NCI-H774 (cell line): ENCODE data around the gene ACTMAP.
"Not testable (repeated sequence)": the region's sequence is repeated elsewhere in the genome, so short reads cannot be mapped to it uniquely, and the experiment has no call there.

ENCODE experiments used
- DNase-seq: peaks from one replicate; lab custom pipeline; 2025; lab: John Stamatoyannopoulos, UW

The ACTMAP gene

DNA sequence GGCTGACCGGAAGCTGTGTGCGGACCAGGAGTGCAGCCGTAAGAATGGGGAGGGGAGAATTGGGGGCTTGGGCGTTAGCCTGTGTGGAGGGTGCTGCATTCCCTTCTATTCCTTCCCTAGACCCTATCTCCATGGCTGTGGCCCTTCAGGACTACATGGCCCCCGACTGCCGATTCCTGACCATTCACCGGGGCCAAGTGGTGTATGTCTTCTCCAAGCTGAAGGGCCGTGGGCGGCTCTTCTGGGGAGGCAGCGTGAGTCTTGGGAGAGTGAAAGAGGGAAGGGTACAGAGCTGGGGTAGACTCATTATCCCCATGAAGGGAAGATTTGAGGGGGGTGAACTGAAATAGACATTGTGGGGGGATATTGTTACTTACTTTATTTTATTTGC is 25.4 kb upstream of the ACTMAP start:
- DNase-seq, result no peak

DNA sequence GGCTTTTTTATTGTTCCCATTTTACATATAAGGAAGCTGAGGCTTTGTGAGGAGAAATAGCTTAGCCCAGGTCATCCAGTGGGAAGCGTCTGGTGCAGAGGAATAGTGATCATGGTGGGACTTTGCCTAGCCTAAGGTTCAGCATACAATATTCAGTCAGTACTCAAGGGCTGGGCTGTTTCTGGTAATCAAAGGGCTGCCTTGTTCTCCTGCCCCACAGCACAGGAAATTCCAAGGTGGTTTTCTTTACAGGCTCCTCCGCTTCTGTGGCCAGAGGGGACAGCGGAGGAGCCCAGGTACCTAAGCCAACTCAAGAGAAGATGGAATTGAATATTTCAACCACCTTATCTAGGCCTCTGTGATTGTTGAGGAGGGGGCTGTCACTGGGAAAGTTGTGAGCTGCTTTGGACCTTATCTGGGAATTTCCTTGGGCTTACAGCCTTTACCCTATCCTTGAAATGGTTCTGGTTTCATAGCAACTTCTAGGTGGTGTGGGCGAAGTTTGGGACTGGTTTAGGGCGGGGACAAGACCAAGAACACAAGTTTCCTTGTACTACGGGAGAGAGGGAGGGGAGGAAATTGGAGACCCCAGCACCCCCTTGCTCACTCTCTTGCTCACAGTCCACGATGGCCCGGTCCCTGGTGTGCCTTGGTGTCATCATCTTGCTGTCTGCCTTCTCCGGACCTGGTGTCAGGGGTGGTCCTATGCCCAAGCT is 24.8 kb upstream of the ACTMAP start, which contains the start of gene MIA:
Gene MIA, plus strand, starts transcription at position 606 of the 716 bp plus-strand sequence. Its CDS starts 22 bp downstream, at position 628.
- no peak for DNase-seq

DNA sequence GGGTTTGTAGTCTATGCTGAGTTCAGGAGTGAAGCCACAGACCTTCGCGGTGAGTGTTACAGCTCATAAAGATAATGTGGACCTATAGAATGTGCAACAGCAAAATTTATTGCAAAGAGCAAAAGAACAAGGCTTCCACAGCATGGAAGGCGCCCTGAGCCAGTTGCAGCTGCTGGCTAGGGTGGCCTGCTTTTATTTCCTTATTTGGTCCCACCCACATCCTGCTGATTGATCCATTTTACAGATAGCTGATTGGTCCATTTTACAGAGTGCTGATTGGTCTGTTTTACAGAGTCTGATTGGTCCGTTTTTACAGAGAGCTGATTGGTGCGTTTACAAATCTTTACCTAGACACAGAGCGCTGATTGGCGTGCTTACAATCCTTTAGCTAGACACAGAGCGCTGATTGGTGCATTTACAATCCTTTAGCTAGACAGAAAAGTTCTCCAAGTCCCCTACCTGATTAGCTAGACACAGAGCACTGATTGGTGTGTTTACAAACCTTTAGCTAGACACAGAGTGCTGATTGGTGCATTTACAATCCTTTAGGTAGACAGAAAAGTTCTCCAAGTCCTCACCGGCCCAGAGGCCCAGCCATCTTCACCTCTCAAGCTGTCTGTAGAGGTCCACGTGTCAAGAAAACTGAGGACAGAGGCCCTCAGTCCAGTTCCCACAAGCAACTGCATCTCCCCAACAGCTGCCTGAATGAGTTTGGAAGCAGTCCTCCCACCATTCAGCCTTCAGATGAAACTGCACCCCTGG is 21.0 kb upstream of the ACTMAP start:
- DNase-seq, result not testable (repeated sequence)

DNA sequence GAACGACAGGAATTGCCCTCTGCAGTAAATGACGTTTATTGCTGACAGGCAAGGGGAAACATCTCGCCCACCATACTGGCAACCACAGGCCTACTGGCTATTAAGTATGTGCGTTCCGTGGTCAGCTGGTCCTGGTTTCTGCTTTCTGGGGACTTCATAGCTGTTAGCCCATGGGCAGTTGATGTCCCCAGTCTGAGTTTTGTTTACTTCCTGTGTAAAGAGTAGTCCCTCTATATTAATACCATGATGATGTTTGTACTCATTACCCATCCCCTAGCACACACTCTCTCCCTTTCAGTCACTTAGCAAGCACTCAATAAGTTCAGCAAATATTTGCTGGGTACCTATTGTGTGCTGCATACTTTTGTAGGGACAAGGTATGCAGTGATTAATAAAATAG is 18.6 kb upstream of the ACTMAP start:
- no peak for DNase-seq

DNA sequence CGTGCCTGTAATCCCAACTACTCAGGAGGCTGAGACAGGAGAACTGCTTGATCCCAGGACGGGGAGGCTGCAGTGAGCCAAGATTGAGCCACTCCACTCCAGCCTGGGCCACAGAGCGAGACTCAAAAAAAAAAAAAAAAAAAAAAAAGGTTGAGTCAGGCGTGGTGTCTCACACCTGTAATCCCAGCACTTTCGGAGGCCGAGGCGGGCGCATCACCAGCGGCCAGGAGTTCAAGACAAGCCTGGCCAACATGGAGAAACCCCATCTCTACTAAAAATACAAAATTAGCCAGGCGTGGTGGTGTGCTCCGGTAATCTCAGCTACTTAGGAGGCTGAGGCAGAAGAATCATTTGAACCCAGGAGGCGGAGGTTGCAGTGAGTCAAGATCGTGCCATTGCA is 16.1 kb upstream of the ACTMAP start:
- not testable (repeated sequence) for DNase-seq

DNA sequence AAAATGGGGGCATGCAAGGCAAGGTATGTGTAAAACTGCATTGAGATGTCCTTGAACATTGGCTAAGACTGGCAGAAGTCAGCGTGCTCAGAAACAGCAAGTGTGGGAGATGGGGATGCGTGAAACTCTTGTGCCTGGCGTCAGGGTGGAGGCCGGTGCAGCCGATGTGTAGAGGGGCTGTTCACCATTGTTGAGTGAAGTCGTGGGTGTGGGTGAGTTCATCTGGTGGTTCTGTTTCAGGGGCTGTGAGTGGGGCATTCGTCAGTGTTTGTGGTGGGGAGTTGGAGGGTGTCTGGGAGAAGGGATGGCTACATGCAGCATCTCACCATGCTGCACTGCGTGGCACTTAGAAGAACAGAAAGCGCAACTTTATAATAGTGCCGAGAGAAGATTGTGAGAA is 13.7 kb upstream of the ACTMAP start:
- no peak for DNase-seq

DNA sequence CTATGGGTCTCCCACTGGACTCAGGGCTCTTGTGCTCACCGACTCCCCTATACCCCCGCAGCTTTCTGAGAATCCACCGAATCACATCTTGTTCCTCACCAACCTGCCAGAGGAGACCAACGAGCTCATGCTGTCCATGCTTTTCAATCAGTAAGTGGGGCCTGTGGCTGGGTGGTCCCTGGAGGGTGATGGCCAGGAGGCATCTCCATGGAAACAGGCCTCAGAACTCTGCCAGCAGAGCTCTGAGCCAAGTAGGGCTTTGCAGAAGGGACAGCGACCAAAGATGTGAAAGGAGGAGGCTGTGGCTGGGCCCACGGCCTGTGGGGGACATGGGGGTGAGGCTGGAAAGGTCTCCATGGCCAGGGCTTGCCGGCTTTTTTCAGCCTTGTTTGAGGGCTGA is 13.2 kb upstream of the ACTMAP start:
- DNase-seq, result no peak

DNA sequence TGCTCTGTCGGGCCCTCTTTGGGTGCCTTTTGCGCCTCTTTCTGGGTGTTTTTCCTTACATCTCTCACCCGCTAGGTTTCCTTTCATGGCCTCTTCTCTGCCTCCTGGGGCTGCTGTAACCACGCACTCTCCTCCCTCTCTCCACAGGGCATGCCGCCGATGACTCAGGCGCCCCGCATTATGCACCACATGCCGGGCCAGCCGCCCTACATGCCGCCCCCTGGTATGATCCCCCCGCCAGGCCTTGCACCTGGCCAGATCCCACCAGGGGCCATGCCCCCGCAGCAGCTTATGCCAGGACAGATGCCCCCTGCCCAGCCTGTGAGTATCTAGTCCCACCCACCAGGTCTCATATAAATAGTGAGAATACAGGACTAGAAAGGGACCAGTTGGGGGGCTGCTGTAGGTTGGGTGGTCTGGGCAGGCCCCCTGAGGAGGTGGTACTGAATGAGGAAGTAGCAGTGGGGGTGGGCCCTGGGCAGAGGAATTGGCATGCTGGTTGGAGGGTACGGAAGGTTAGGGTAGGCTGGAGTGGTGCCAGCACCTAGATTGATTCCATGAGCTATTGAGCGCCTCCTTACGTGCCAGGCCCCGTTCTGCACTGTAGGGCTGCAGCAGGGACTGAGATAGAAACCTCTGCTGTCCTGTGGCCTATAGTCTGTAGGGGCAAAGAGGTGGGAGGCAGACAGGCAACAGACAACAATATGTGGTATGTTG is 12.6 kb upstream of the ACTMAP start:
- no peak for DNase-seq

DNA sequence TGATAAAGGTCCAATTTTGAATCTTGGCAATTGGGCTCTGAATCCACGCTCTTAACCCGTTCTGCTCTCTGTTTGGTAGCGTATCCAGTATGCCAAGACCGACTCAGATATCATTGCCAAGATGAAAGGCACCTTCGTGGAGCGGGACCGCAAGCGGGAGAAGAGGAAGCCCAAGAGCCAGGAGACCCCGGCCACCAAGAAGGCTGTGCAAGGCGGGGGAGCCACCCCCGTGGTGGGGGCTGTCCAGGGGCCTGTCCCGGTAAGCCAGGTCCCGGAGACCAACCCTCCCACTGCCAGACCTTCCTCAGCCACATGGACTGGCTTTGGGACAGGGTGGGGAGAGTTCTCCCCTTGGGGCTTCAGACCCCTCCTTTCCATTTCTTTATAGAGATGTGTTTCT is 9.1 kb upstream of the ACTMAP start:
- no peak for DNase-seq

DNA sequence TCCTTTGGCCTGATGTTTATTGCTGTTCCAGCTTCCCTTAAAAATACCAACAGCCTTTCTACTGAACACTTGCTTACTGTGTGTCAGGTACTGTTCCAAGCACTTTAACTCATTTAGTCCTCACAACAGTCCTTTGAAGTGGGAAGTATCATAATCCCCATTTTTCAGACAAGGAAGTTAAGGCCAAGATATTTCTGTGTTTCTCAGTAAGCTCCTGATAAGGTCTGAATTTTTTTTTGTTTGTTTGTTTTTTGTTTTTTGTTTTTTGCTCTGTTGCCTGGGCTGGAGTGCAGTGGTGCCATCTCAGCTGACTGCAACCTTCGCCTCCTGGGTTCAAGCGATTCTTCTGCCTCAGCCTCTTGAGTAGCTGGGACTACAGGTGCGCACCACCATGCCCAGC is 8.2 kb upstream of the ACTMAP start:
- DNase-seq, result no peak

DNA sequence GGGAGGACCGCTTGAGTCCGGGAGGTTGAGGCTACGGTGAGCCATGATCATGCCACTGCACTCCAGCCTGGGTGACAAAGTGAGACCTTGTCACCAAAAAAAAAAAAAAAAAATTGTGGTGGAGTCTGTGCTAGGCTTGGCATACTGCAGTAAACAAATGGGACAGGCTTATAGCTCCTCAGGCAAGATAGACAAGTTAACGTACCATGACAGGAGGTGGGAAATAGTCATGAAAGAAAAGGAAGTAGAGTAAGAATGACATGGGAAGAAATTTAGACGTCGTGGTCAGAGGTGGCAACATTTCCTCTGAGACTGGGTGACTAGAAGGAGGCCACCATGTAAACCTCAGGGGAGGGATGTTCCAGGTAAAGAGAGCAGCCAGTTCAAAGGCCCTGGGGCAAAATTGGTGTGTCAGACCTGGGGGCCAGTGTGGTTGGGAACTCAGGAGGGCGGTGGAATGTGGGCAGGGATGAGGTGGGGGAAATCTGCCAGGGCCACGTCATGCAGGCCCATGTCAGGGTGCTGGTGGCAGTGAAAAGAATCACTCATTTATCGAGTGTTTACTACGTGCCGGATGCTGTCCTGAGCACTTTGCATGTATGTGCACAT is 6.3 kb upstream of the ACTMAP start:
- DNase-seq, result no peak

DNA sequence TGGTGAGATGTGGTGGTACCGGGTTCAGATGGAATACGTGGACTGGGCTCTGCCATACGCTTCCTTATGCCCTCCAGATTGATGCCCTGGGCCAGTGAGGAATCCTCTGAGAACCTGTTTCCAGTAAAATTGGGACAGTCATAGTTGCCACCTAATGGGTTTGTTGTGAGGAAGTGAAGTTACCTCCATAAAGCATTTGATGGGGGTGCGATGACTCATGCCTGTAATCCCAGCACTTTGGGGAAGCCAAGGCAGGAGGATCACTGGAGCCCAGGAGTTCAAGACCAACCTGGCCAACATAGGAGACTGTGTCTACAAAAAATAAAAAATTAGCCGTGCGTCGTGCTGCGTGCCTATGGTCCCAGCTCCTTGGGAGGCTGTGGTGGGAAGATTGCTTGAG is 5.5 kb upstream of the ACTMAP start:
- DNase-seq, result no peak

DNA sequence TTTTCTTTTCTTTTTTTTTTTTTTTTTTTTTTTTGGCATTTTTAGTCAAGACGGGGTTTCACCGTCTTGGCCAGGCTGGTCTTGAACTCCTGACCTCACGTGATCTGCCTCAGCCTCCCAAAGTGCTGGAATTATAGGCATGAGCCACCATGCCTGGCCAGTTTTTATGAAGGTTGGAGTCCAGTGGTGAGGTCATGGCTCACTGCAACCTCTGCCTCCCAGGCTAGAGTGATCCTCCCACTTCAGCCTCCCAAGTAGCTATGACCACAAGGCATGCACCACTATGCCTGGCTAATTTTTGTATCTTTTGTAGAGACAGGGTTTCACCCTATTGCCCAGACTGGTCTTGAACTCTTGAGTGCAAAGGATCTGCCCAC is 5.0 kb upstream of the ACTMAP start:
- DNase-seq, result no peak

DNA sequence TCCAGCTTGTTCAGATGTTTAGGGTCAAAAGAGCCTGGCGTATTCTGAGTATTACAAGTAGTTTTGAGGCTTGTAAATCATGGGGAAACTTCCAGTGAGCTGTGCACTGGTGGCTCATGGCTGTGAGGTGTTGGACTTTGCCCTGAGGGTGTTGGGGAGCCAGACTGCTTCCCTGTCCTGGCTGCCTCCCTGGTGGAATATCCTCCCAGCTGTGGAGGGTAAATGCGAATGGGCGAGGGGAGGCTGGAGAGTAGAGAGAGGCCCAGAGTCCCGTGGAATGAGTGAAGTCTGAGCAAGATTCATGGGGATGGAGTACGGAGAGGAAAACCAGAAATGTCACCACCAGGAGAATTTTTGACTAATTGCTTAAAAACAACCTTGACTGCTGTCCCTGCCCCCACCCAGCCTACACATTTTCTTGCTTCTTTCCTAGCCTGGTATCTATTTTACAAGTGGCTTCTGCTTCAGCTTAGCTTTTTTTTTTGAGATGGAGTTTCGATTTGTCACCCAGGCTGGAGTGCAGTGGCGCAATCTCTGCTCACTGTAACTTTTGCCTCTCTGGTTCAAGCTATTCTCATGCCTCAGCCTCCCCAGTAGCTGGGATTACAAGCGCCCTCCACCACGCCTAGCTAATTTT is 4.5 kb upstream of the ACTMAP start:
- no peak for DNase-seq

DNA sequence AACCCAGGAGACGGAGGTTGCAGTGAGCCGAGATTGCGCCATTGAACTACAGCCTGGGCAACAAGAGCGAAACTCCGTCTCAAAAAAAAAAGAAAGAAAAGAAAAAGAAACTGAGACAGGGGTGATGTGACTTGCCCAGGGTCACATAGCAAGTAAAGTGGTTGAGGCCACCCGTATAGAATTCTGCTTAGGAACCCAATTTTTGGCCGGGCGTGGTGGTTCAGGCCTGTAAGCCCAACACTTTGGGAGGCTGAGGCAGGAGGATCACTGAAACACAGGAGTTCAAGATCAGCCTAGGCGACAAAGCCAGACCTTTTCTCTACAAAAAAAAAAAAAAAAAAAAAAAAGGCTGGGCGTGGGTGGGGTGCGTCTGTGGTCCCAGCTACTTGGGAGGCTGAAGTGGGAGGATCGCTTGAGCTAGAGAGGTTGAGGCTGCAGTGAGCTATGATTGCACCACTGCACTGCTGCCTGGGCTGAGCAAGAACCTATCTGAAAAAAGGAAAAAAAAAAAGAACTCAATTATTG is 2.0 kb upstream of the ACTMAP start:
- DNase-seq, result no peak

DNA sequence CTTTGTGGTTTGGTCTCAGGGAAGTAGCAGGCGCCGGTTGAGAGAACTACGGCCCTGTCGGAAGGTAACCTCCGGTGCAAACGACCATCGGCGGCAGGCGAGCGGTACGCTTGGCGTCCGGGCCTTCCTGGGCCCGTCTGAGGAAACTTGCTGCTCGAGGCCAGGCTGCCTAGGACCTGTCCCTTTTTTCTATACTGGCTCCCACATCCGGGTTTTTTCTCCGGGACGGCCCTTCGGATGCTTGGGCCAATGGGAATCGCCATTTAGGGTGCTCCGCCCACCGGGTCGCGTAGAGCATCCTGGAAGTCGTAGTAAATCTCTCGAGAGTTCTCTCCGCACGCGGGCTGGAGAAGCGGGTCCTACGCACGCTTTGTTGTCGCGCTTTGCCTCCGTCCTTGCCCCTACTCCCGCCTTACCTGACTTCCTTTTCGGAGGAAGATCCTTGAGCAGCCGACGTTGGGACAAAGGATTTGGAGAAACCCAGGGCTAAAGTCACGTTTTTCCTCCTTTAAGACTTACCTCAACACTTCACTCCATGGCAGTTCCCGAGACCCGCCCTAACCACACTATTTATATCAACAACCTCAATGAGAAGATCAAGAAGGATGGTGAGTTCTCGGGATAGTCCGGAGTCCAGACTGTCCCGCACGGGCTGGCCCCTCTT is 729 bp upstream of the ACTMAP start, which contains the start of gene SNRPA:
Gene SNRPA, plus strand, starts transcription at position 330 of the 664 bp plus-strand sequence. Its CDS starts 206 bp downstream, at position 536.
- DNase-seq, result peak; percentile 96

DNA sequence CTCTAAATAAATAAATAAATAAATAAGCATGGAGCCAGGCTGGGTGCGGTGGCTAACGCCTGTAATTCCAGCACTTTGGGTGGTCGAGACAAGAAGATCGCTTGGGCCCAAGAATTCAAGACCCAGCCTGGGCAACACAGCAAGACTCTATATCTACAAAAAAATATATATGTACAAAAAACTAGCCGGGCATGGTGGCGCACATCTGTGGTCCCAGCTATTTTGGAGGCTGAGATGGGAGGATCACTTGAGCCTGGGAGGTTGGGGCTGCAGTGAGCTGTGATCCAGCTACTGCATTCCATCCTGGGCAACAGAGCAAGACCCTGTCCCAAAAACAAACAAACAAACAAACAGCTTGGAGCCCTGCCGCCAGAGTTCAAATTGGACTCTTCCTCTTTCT is 2.7 kb downstream of the ACTMAP start:
- DNase-seq, result no peak

DNA sequence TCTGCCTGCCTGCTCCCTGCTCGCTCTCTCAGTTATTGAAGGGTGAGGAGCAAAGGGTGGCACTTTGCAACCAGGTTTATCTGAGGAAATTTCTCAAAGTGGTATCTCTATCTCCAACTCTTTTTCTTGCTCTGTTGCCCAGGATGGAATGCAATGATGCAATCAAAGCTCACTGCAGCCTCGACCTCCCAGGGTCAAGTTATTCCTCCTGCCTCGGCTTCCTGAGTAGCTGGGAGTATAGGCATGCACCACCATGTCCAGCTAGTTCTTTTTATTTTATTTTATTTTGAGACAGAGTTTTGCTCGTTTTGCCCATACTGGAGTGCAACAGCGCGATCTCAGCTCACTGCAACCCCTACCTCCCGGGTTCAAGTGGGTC is 4.9 kb downstream of the ACTMAP start:
- DNase-seq, result no peak

DNA sequence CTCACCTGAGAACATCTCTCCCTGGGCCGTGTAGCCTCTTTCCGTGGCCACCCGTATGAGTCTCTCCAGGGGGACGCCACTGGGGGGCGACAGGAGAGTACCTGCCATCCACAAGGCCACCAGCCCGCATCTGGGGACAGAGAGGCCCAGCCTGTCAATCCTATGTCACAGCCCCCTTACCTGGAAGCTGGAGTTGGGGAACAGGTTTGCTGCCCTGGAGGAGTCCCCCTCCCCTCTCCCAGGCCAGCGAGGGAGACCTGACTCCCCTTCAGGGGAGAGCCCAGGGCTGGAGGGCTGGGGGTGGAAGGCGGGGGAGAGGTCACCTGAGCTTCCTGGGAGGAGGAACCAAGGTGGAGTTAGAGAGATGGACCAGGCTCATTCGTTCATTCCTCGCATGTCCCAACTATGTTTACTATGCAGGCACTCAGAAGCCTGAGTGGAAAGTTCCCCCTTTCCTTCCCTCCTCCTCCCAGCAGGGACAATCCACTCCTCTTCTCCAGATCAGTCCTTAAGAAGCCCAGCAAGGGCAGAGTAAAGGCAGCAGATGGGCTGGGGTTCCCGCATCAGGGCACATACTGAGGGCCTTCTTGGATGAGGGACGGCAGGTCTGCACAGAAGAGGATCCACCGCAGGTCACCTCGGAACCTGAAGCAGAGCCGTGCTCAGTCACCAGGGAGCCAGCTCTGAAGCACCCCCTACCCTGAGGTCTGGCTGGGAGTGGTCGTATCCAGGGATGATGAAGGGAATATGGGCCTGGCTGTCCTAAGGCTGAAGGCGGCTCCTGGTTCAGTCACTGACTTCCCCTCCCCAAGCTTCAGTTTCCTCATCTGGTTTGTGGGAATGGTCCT is 5.5 kb downstream of the ACTMAP start:
- DNase-seq, result no peak

DNA sequence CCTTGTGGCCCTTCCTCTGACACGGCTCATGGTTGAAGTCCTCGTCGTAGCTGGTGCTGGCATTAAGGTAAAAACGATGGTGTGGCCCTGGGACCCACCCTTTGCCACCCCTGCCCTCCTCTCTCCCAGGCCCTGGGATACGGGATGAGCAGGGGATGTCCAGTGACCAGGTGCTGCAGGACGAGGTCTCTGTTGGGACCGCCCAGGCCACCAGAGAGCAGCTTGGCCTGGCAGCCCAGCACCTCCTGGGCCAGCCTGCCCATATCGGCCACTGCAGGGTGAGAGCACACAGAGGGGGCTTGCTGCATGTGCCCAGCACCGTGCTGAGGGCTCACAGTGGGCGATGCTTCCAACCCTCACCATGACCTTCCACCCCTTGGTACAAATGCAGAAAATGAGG is 6.4 kb downstream of the ACTMAP start:
- no peak for DNase-seq
